IPS-20b (cell line): ENCODE results near the gene DNAH17.

ENCODE experiments used
- H3K27ac ChIP-seq: one replicate; pipeline ENCODE4 v1.5.1; 2013; ENCODE audit warnings: low read length
- H3K27me3 ChIP-seq: 2 replicates; pipeline ENCODE4 v1.6.1; 2013; ENCODE audit warnings: mild to moderate bottlenecking, low read length, inconsistent platforms; ENCODE audit not compliant: insufficient read depth
- H3K36me3 ChIP-seq: 2 replicates; pipeline ENCODE4 v1.6.1; 2013; ENCODE audit warnings: low read depth, mild to moderate bottlenecking, inconsistent platforms, low read length, moderate library complexity; ENCODE audit not compliant: insufficient read depth
- H3K4me1 ChIP-seq: 2 replicates; pipeline ENCODE4 v1.6.1; 2013; ENCODE audit warnings: mild to moderate bottlenecking, control low read depth, inconsistent platforms, low read length, moderate library complexity; ENCODE audit not compliant: insufficient read depth
- H3K4me3 ChIP-seq: 2 replicates; pipeline ENCODE4 v1.5.1; 2013; ENCODE audit warnings: mild to moderate bottlenecking, low read length, inconsistent platforms
- H3K9ac ChIP-seq: 2 replicates; pipeline ENCODE4 v1.6.1; 2013; ENCODE audit warnings: low read depth, mild to moderate bottlenecking, inconsistent platforms, low read length, moderate library complexity
- H3K9me3 ChIP-seq: 2 replicates; pipeline ENCODE4 v1.6.1; 2013; ENCODE audit warnings: mild to moderate bottlenecking, low read depth, low read length, inconsistent platforms; ENCODE audit not compliant: insufficient read depth

The DNAH17 gene

GRCh38 chr17:78601577-78602190 lies 24.5 kb upstream of the DNAH17 start:
- Histone ChIP-seq H3K4me3 (no peak overlapping the region), H3K9me3 (no peaks in the 10 kb centered on the region), H3K27me3 (no peaks in the 10 kb centered on the region), H3K36me3 (no peaks in the 10 kb centered on the region), H3K9ac (no peak overlapping the region), H3K27ac (no peak overlapping the region), H3K4me1 (peaks cover 7% of the 10 kb centered on the region)

- H3K27ac ChIP-seq, result no peak overlapping the region
- peaks cover 8% of the 10 kb centered on the region for H3K4me1 ChIP-seq
- H3K27me3 ChIP-seq, result no peaks in the 10 kb centered on the region
These were observed 23.1 kb upstream of the DNAH17 start for GRCh38 chr17:78600181-78600721.

GRCh38 chr17:78599419-78599818 lies 22.2 kb upstream of the DNAH17 start:
- Histone ChIP-seq H3K27ac (no peak overlapping the region), H3K9ac (no peak overlapping the region), H3K27me3 (no peaks in the 10 kb centered on the region), H3K36me3 (no peaks in the 10 kb centered on the region), H3K9me3 (no peaks in the 10 kb centered on the region), H3K4me1 (peaks cover 8% of the 10 kb centered on the region), H3K4me3 (no peak overlapping the region)

More at GRCh38 chr17:78600181-78600721, 23.1 kb upstream of the DNAH17 start:
- H3K9me3 ChIP-seq, result no peaks in the 10 kb centered on the region
- no peak overlapping the region for H3K9ac ChIP-seq
- H3K4me3 ChIP-seq, result no peak overlapping the region
- H3K36me3 ChIP-seq, result no peaks in the 10 kb centered on the region

GRCh38 chr17:78598013-78598471 lies 20.8 kb upstream of the DNAH17 start:
- Histone ChIP-seq H3K9me3 (no peaks in the 10 kb centered on the region), H3K4me1 (peaks cover 8% of the 10 kb centered on the region), H3K36me3 (no peaks in the 10 kb centered on the region), H3K27me3 (no peaks in the 10 kb centered on the region), H3K27ac (no peak overlapping the region), H3K9ac (no peak overlapping the region), H3K4me3 (no peak overlapping the region)

DNA sequence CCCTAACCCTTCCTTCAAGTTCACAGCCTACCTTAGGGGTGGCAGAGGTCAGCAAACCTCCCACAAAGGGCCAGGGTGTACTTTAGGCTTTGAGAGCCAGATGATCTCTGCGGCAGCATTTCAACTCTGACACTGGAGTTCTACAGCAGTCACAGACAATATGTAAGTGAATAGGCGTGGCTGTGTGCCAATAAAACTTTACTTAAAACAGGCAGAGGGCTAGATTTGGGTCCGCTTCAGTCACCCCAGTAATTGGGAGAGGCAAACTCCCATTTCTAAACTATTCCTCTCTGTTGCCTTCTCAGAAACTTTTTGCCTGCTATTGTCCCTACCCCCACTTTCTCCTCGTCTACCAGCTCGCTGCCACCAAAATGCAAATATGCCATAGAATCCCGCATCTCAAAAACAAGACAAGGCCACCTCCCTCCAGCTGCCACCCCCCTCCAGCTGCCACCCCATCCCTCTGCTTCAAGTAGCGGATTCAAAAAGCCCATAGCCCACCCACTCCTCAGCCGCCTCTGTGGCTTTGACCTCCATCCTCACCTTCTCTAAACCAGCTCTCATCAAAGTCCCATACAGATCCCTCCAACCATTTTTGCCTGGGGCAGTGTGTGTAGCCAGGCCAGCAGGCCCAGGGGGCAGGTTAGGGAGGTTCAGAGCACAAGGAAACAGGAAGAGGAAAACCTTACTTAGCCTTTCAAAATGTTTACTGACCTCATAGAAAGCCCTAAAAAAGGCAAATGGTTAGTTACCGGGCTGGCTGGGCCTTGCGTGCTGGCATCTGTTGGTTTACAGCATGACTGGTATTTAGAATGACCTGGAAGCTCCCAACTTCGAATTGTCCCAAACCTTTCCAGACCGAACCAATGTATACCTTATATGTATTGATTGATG lies 19.9 kb upstream of the DNAH17 start:
- Histone ChIP-seq H3K9me3 (no peaks in the 10 kb centered on the region), H3K36me3 (no peaks in the 10 kb centered on the region), H3K27ac (no peak overlapping the region), H3K9ac (no peak overlapping the region), H3K27me3 (no peaks in the 10 kb centered on the region), H3K4me3 (no peak overlapping the region), H3K4me1 (peaks cover 8% of the 10 kb centered on the region)

DNA sequence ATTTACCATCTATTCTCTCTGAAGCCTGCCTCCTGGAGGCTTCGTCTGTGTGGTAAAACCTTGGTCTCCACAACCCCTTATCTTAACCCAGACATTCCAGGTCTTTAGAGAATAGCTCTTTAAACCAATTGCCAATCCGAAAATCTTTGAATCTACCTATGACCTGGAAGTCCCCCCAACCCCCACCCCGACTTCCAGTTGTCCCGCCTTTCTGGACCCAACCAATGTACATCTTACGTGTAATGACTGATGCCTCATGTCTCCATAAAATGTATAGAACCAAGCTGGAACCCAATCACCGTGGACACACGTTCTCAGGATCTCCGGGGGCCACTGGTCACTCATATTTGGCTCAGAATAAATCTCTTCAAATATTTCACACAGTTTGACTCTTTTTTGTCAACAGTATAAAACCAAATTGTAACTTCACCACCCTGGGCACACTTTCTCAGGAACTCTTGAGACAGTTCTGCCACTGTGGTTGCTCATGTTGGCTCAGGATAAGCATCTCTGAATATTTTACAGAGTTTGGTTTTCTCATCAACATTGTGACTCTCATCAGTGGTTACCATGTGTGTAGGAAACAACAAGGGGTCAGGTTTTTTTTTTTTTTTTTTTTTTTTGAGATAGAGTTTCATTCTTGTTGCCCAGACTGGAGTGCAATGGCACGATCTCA lies 18.1 kb upstream of the DNAH17 start:
- Histone ChIP-seq H3K27ac (no peak overlapping the region), H3K36me3 (no peaks in the 10 kb centered on the region), H3K4me3 (no peak overlapping the region), H3K9me3 (no peaks in the 10 kb centered on the region), H3K9ac (no peak overlapping the region), H3K27me3 (no peaks in the 10 kb centered on the region), H3K4me1 (peaks cover 3% of the 10 kb centered on the region)

DNA sequence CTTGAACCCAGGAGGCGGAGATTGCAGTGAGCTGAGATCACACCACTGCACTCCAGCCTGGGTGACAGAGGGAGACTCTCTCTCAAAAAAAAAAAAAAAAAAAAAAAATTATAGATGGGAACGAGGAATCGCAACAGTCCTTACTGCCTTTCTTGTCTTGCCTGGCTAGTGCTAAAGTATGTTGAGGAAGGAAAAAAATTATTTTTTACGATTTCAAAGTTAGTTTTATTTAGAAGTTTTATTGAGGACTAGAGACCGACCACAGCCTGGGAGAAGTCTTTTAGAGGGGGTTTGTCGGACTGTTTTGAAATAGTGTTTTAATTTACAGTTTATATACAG lies 15.8 kb upstream of the DNAH17 start:
- Histone ChIP-seq H3K9me3 (no peaks in the 10 kb centered on the region), H3K4me3 (no peak overlapping the region), H3K27ac (no peak overlapping the region), H3K4me1 (peaks cover 3% of the 10 kb centered on the region), H3K27me3 (no peaks in the 10 kb centered on the region), H3K9ac (no peak overlapping the region), H3K36me3 (no peaks in the 10 kb centered on the region)

DNA sequence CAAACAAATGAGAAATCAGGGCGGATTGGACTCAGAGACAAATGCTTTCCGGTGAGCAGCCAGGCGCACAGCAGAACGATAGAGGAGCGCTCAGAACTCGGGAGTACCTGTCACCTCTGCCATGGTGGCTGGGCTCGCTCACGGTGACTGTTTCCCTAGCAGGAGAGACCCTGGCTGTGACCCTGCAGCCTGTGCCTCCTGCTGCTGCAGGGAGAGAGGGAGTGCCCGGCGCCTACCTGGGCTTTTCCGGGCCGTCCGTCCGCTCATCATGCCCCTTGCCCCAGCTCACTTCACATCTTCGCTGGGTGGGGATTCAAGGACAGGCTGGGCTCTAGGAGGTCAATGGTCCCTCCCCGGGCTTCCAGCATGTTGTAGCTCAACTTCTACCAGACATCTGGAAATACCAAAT lies 14.1 kb upstream of the DNAH17 start:
- no peaks in the 10 kb centered on the region for H3K4me1 ChIP-seq

DNA sequence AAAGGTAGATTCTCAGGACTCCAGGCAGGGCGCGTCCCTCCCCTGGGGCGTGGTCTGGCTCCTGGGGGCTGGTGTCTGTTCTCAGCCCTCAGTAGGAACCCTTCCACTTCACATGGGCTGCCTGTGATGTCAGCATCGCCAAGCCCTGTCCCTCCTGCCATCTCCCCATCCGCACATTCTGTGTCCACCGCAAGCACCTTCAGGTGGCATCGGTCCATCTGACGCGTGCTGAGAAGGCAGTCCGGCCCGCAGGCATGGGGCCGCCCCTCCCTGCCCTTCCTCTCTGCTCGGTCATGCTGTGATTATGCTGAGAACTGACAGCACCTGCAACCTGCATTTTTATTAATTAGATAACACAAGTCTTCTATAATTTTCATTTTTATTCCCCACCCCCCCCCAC lies 12.7 kb upstream of the DNAH17 start:
- no peaks in the 10 kb centered on the region for H3K27me3 ChIP-seq
- no peak overlapping the region for H3K4me3 ChIP-seq
- H3K4me1 ChIP-seq, result no peaks in the 10 kb centered on the region
- H3K36me3 ChIP-seq, result no peaks in the 10 kb centered on the region
- no peak overlapping the region for H3K9ac ChIP-seq
- no peaks in the 10 kb centered on the region for H3K9me3 ChIP-seq
- no peak overlapping the region for H3K27ac ChIP-seq

More for the DNA sequence above, 14.1 kb upstream of the DNAH17 start:
- Histone ChIP-seq H3K27ac (no peak overlapping the region), H3K4me3 (no peak overlapping the region), H3K36me3 (no peaks in the 10 kb centered on the region), H3K9ac (no peak overlapping the region), H3K9me3 (no peaks in the 10 kb centered on the region), H3K27me3 (no peaks in the 10 kb centered on the region)

- H3K4me3 ChIP-seq, result no peak overlapping the region
- H3K9ac ChIP-seq, result no peak overlapping the region
- H3K9me3 ChIP-seq, result no peaks in the 10 kb centered on the region
- no peaks in the 10 kb centered on the region for H3K36me3 ChIP-seq
- no peaks in the 10 kb centered on the region for H3K27me3 ChIP-seq
- no peaks in the 10 kb centered on the region for H3K4me1 ChIP-seq
- H3K27ac ChIP-seq, result no peak overlapping the region
These were observed 12.0 kb upstream of the DNAH17 start for GRCh38 chr17:78589031-78589675.

DNA sequence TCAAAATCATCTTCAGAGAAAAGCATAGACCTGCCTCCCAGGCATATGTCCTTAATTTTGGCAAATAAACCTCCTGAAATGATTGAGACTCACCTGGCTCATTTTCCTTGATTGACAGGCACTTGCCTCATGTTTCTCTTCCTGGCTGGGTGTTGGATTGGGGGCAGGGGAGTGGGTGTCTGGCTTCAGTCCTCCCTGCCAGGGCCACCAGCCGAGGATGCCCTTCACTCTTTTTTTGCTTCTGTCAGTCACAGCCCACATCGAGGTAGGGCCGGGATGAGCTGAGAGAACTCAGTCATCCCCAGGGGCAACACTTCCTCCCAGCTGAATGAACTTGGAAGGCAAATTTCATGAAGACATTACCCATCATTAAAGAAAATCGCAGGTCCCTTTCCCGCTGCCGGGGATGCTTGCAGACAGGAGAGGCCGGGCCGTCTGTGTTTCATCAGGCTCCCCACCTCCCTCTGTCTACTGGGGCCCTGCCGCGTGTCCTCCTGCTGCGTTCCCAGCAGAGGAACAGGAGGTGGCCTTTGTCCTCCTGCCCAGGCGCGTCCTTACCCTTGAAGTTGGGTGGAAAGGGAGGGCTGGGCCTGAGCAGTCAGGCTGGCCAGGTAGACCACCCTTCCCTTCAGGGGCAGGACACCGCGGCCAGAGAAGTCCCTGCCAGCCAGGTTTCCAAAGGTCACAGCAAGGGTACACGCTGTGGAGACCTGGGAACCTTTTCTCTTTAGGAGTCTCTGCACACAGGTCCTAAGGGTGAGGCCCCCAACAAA lies 11.2 kb upstream of the DNAH17 start:
- Histone ChIP-seq H3K4me1 (no peaks in the 10 kb centered on the region), H3K9ac (no peak overlapping the region), H3K9me3 (no peaks in the 10 kb centered on the region), H3K27me3 (no peaks in the 10 kb centered on the region), H3K27ac (no peak overlapping the region), H3K36me3 (no peaks in the 10 kb centered on the region), H3K4me3 (no peak overlapping the region)
